Uterus (tissue), 2 donors: ENCODE results near the gene SLCO1B1.

ENCODE experiments used
- POLR2A ChIP-seq, 2 donors: fragments of 450-650 bp; IDR thresholded peaks; one replicate each; pipeline ENCODE4 v1.6.1; 2016; ENCODE audit warnings: antibody characterized with exemption in 2 of 2, mild to moderate bottlenecking in 1 of 2, moderate library complexity in 1 of 2
- TF ChIP-seq, protein P1 (sequence below), 4 experiments: fragments of 200-600 bp in 2 of 4; fragments of 450-650 bp in 2 of 4; sonication (generic) in 2 of 4; IDR thresholded peaks; one replicate each; pipeline ENCODE4 v1.5.1; 2016 to 2019; ENCODE audit warnings: antibody characterized with exemption in 4 of 4, mild to moderate bottlenecking in 2 of 4, moderate library complexity in 1 of 4

DNA sequence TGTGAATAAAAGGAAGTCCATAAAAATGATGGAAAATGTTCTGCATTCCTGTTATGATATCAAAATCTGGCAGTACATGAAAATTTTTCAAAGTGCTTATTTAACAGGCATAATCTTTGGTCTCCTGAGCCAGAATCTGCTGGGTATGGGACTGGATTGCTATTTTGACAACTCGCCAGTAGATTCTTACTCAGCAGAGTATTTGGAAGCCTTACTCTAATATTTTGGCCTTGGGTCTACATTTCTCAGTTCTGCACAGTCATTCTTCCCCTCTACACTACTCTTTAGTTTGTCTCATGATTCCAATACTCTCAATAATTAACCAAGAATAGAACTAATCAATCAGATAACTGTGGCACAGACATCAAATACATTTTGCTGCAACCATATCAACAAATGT, 1.1 kb upstream of the SLCO1B1 start:
- no peak for TF ChIP-seq POLR2A (IDR thresholded peaks at IDR 0.05)
- TF ChIP-seq, protein P1, sequence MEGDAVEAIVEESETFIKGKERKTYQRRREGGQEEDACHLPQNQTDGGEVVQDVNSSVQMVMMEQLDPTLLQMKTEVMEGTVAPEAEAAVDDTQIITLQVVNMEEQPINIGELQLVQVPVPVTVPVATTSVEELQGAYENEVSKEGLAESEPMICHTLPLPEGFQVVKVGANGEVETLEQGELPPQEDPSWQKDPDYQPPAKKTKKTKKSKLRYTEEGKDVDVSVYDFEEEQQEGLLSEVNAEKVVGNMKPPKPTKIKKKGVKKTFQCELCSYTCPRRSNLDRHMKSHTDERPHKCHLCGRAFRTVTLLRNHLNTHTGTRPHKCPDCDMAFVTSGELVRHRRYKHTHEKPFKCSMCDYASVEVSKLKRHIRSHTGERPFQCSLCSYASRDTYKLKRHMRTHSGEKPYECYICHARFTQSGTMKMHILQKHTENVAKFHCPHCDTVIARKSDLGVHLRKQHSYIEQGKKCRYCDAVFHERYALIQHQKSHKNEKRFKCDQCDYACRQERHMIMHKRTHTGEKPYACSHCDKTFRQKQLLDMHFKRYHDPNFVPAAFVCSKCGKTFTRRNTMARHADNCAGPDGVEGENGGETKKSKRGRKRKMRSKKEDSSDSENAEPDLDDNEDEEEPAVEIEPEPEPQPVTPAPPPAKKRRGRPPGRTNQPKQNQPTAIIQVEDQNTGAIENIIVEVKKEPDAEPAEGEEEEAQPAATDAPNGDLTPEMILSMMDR (IDR thresholded peaks at IDR 0.05), result no peak
